GM18867 (cell line): ENCODE results near the gene PON3.
"Not testable (repeated sequence)": the region's sequence is repeated elsewhere in the genome, so short reads cannot be mapped to it uniquely, and the experiment has no call there.

Experiments
- ATAC-seq: cut with Tn5 transposase; IDR thresholded peaks from one replicate; pipeline ENCODE4 v1.9.1; 2021; ENCODE audit warnings: mild to moderate bottlenecking, moderate library complexity; ENCODE audit not compliant: unreplicated experiment

PON3 gene

GRCh38 chr7:95412075-95412474, 15.9 kb upstream of the PON3 start:
- ATAC-seq: no peak

DNA sequence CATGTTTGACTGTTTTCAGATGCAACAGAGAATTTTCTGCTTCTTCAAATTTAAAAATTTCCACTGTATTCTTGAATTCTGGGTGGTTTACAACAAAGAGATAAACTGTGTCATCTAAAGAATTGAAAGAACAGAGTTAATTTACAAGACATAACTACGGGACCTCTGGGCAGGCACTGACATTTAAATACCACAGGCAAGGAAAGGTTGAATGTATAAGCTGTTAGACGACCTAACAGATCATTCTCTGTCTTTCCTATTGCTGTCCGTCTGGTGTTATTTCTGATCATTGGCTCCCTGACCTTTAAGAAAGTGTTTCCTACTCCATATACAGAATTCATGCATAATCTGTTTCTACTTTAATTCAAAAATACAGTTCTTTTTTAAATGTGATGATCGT, 15.5 kb upstream of the PON3 start:
- no peak for ATAC-seq

GRCh38 chr7:95411036-95411435, 14.9 kb upstream of the PON3 start:
- no peak for ATAC-seq

DNA sequence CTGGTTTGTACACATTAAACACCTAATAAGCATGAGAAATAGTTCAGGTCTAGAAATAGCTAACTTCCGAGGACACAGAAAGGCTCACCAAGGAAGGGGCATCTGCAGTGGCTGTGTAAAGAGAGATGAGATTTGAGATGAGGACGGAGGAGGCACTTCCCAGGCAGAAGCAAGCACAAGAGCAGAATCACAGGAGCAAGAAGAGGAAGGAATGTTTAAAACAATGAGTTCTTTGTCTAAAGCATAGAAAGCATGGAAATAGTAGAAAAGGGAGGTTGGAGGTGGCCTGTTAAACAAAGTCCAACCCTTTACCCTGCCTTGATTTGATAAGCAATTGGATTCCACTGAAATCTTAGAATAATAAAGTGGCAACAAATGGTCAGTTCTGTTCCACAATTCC, 11.6 kb upstream of the PON3 start:
- ATAC-seq: no peak

GRCh38 chr7:95405800-95406199, 9.6 kb upstream of the PON3 start:
- no peak for ATAC-seq

DNA sequence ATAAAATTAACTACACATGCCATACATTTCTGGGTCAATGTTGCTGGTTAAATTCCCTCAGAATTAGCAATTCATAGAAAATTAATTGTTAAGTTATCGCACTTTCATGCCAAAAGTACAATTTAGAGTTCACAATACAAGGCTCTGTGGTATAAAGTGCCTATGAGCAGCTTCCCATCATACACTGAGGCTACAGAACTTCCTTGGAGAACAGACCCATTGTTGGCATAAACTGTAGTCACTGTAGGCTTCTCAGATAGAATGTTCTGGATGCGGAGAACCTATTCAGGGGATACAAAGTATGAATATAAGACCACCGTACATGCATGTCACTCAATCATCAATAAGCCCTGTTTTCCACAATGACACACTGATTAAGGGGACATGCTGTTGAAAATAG, 9.0 kb upstream of the PON3 start:
- ATAC-seq: no peak

- ATAC-seq: no peak
Observed at GRCh38 chr7:95404316-95404865, 8.2 kb upstream of the PON3 start.

DNA sequence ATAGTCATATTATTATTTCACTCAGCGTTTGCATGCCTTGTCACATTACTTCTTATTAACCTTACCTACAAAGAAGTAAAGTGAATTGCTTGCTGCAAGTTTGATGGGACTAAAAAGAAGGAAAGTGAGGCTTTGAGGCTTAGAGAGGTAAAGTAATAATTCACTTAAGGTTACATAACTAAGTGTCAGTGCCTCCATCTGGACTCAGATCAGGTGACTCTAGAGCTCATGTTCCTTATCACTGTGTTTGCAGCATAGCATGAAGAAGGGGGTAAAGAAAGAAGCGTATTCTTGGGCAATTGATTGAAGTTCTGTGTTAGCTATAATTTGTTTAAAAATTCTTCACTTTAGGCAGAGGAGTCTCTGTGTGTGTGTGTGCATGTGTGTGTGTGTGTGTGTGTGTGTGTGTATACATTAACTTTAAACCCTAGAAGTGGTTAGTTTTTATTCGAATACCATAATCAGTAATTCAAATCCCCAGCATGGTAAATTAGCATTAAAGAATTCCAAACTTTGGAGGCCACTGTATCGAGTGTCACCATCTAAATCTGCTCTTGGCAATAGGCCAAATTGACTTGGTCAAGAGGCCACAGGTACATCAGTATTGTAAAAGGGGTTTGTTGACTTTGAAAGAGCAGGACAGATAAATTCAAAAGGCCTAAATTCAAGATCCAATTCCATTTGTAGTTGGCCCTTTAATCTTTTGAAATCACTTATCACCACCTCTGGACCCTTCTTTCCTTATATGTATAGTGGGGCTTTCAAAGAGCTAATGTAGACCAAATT, 2.2 kb upstream of the PON3 start:
- ATAC-seq: no peak

DNA sequence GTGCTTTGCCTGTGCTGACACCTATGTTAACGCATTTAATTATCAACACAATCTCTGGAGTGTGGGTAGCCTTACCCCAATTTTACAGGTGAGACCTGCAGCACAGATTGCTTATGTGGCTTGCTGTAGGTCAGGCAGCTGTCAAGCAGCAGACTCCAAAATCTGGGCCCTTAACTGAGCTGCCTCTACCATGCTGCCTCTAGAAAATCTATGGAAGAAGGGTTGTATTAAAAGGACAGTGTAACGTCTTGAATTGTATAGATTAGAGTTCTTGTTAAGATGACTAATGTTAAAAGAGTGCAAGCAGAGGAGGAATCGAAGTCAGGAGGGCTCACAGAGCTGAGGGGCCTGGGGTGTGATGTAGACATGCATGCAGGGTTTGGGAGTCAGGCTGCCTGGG, 1.2 kb upstream of the PON3 start:
- ATAC-seq: no peak

- no peak for ATAC-seq
Observed at GRCh38 chr7:95395755-95396135, 430 bp downstream of the PON3 start.

- ATAC-seq: no peak
Observed at GRCh38 chr7:95394370-95394769, 1.8 kb downstream of the PON3 start.

DNA sequence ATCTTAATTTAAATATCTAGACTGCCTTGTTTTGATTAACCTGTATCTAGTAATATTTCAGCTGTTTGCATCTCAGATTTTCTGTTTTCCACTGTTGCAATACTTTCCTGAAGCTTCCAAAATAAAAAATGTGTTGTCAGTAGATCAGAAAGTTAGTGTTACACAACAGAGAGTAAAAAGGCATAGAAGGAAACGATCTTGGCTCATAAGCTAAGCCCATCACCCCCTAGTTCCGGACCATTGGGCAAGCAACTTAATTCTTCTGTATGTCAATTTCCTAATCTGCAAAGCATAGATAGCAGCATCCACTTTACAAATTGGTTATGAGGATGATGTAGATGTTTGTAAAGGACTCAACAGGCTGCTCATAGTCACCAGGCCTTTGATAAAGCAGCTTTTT, 4.4 kb downstream of the PON3 start:
- no peak for ATAC-seq

DNA sequence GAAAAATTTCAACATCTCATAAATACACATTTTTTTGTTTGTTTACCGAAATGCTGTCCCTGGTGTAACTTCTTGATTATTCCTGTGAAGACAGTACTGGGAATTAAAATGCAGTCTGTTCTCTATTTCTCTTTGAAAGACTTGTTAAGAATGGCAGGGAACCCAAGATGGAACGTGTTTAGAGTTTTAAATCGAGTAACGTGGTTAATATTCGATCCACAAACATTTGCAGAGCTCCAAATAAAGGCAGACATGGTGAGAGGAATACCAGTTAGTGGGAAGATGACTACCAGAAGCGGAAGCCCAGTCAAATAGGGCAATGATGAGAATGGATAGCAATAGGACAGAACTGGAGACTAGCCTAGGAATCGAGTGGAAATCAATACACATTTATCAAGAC, 6.7 kb downstream of the PON3 start:
- no peak for ATAC-seq

DNA sequence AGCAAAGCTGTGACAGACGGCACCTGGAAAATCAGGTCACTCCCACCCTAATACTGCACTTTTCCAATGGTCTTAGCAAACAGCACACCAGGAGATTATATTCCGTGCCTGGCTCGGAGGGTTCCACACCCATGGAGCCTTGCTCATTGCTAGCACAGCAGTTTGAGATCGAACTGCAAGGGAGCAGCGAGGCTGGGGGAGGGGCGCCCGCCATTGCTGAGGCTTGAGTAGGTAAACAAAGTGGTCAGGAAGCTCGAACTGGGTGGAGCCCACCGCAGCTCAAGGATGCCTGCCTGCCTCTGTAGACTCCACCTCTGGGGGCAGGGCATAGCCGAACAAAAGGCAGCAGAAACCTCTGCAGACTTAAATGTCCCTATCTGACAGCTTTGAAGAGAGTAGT, 16.7 kb downstream of the PON3 start:
- ATAC-seq: not testable (repeated sequence)

- ATAC-seq: no peak
Observed at GRCh38 chr7:95376632-95377400, 19.4 kb downstream of the PON3 start.

- ATAC-seq: no peak
Observed at GRCh38 chr7:95375591-95376257, 20.5 kb downstream of the PON3 start.

GRCh38 chr7:95373323-95373722, 22.9 kb downstream of the PON3 start:
- ATAC-seq: no peak

- ATAC-seq: no peak
Observed at GRCh38 chr7:95368235-95368634, 27.9 kb downstream of the PON3 start.

DNA sequence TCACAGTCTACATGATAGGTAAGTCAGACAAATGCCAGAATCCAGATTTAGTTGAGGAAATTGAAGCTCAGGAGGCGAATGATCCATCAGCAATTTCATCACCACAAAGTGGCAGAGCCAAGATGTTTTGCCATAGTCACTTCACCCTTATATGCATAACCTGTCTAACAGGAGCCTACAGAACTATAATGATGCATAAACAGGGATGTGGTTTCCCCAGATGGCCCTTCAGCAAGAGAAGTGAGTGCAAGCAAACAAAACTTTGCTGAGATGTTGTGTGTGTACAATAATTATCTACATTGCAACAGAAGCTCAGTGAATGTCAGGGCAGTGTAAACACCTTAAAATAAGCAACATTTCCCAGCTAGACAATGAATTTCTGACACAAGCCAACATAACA, 28.6 kb downstream of the PON3 start:
- ATAC-seq: no peak

DNA sequence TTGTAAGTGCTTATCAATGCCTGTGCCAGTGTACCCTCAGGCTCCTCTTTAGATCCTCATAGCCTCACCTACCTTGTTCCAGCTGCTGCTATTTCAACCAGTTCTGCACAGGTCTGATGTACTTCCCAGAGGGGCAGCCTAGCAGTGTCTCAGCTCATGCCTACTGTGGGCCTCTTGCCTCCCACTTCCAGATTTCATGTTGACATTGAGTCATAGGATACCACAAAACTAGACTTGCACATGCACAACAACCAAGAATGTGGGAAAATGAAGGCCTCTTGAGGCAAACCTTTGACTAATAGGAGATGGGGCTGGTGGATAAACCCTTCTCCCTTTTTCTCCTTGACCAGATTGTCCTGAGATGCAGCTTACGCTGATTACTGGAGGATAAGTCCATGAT, 31.0 kb downstream of the PON3 start:
- ATAC-seq: no peak

DNA sequence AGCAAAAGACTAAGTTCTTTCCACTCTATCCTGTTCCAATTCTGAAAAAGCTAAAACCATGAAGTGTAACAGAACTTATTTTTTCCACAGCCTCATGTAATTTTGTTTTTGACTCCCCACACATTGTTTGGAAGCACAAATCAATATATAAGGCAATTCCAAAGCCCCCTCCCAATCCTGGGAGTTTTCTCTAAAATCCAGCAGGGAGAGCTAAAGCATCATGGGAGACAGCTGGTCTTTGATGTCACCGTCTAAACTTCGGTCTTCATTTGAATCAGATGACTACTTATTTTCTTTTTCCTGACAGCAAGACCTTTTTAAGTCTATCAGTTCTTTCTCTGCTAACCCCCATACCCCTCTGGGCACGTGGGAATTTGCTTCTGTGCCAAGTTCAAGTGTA, 38.6 kb downstream of the PON3 start:
- ATAC-seq: no peak
